ENCODE data around the gene B3GALT6.

Gene B3GALT6

DNA sequence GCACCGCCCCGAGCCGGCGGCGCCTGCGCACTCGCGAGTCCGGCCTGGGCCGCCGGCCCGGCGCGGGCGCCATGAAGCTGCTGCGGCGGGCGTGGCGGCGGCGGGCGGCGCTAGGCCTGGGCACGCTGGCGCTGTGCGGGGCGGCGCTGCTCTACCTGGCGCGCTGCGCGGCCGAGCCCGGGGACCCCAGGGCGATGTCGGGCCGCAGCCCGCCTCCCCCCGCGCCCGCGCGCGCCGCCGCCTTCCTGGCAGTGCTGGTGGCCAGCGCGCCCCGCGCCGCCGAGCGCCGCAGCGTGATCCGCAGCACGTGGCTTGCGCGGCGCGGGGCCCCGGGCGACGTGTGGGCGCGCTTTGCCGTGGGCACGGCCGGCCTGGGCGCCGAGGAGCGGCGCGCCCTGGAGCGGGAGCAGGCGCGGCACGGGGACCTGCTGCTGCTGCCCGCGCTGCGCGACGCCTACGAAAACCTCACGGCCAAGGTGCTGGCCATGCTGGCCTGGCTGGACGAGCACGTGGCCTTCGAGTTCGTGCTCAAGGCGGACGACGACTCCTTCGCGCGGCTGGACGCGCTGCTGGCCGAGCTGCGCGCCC is at the start of gene B3GALT6:
Gene B3GALT6, plus strand, starts transcription at position 30 of the 588 bp plus-strand sequence. Its CDS starts 42 bp downstream, at position 72.
- DNase-seq (ENCODE audit: extremely low read depth, low read depth), result no peak
- peak within 1 kb of the TSS; percentile 96 for H3K4me3 ChIP-seq (replicated peaks; ENCODE audit: low read depth, low read length)
- TF ChIP-seq CTCF (IDR thresholded peaks at IDR 0.05; ENCODE audit: low read depth, low read length, missing control alignments), result no peak

DNA sequence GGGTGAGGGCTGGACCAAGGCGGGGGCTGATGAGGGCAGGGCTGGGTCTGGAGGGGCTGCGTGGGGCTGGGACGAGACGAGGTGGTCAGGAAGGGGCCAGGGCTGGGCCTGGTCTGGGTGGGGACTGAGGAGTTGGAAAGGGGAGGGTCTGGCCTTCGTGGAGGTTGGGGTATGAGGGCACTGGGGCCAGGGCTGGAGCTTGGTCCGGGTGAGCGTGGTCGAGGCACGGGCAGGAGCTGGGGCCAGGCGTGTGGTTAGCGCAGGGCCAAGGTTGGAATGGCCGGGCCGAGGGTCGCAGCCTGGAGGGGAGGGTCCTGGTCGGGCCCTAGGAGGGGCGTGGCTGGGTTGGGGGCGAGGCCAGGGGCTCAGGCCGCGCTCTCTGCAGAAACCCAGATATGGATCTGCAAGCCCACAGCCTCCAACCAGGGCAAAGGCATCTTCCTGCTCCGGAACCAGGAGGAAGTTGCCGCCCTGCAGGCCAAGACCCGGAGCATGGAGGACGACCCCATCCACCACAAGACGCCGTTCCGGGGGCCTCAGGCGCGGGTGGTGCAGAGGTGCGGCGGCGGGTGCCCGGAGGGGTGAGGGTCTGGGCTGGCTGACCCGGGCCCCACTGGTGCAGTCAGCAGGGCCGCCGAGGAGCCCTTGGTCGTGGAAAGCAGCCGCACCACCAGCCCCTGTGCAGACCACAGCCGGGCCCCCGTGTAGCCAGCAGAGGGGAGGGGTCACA is 49.4 kb upstream of the B3GALT6 start:
- no peak for DNase-seq (ENCODE audit: extremely low read depth, low read depth)
- no peak overlapping the region for H3K4me3 ChIP-seq (replicated peaks; ENCODE audit: low read depth, low read length)
- TF ChIP-seq CTCF (IDR thresholded peaks at IDR 0.05; ENCODE audit: low read depth, low read length, missing control alignments), result no peak

DNA sequence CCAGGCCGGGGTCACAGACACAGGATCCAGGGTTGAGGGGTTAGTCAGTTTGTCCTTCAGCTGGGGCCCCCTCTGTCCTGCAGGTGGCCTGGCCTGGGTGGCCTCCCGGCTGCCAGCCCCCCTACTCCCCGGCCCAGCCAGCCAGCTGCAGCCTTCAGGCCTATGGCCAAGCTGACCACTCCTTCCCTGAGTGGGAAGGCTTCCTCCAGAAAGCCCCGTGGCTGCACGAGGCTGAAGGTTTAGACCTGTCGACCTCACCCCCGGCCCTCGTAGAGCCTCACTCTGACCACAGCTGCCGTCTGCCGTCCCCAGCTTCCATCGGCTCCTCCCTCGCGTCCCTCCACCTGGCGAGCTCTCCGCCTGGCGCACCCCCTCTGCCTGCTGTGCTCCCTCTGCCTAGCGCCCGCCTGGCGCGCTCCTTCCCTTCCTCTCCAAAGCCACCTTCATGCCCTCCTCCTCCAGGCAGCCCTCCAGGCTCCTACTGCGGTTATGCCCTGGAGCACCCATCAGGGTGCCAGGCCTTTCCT is 48.8 kb upstream of the B3GALT6 start:
- no peak for TF ChIP-seq CTCF (IDR thresholded peaks at IDR 0.05; ENCODE audit: low read depth, low read length, missing control alignments)
- H3K4me3 ChIP-seq (replicated peaks; ENCODE audit: low read depth, low read length), result no peak overlapping the region
- DNase-seq (ENCODE audit: extremely low read depth, low read depth), result no peak

DNA sequence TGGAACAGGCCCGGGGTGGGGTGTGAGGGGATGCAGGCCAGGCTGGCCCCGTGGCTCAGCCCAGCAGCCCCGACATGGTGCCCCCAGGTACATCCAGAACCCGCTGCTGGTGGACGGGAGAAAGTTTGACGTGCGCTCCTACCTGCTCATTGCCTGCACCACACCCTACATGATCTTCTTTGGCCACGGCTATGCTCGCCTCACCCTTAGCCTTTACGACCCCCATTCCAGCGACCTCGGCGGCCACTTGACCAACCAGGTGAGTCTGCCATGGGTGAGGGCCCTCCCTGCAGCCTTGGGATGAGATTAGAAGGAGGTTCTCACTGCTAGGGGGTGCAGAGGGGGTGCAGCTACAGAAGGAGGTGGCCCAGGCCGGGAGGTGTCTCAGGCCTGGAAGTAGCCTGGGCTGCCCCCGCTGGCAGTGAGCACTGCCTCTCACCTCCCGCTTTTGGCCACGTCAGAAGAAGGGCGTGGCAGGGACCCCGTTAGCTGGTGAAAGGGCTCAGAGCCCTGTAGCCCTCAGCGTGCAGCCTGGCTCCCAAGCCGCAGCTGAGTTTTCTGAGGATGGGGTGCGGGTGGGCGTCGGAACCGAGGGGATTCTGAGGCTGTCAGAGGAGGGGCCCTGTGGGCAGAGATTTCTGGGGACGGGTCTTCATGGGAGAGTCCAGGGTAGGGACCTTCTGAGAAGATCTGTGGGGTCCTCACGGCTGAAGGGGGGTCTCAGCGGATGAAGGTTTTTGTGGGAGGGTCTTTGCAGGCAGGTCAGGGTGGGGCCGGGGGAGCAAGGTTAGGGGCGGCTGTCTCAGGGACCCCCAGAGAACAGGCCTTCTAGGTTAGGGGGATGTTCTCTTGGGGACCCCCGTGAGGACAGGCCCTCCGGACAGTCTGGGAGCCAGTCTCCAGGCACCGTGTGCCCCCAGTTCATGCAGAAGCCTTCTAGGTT is 47.9 kb upstream of the B3GALT6 start:
- no peak for DNase-seq (ENCODE audit: extremely low read depth, low read depth)
- no peak overlapping the region for H3K4me3 ChIP-seq (replicated peaks; ENCODE audit: low read depth, low read length)
- no peak for TF ChIP-seq CTCF (IDR thresholded peaks at IDR 0.05; ENCODE audit: low read depth, low read length, missing control alignments)

DNA sequence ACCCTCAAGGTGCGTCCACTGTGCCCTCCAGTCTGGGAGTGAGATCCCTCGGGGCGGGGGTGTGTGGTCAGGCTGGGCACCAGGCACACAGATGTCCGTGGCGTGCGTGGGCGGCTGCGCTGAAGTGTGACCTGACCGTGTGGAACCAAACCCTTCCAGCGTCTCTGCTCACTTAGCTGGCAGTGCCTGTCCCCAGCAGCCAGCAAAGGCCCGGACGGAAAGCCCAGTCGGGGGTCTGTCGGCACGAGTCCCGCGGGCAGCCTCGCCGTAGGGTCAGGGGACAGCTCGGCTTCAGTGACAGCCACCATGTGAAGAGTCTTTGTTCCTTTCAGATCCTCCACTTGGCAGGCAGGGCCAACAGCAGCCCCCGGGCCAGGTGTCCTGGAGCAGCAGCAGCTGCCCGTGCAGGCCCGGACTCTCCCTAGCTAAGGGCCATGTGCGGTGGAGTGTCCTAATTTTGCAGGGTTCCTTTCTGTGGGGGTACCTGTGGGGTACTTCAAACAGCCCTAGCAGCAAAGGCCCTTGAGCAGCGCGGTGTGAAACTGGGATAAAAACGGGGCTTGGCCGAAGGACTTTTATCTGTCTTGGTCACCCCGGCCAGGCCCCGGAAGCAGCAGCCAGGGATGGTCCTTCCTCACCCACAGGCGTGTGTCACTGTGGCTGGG is 46.8 kb upstream of the B3GALT6 start:
- H3K4me3 ChIP-seq (replicated peaks; ENCODE audit: low read depth, low read length), result no peak overlapping the region
- DNase-seq (ENCODE audit: extremely low read depth, low read depth), result no peak
- no peak for TF ChIP-seq CTCF (IDR thresholded peaks at IDR 0.05; ENCODE audit: low read depth, low read length, missing control alignments)

DNA sequence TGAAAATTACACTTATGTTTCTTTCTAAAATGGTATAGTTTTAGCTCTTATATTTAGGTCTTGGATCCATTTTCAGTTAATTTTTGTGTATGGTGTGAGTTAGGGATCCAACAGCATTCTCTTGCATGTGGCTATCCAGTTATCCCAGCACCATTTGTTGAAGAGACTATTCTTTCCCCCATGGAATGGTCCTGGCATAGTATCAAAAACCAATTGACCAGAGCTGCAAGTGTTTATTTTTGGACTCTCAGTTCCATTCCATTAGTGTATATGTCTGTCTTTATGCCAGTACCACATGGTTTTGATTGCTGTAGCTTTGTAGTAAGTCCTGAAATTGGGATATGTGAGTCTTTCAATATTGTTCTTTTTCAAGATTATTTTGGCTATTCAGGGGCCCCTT is 44.1 kb upstream of the B3GALT6 start:
- H3K4me3 ChIP-seq (replicated peaks; ENCODE audit: low read depth, low read length), result no peak overlapping the region
- no peak for TF ChIP-seq CTCF (IDR thresholded peaks at IDR 0.05; ENCODE audit: low read depth, low read length, missing control alignments)
- DNase-seq (ENCODE audit: extremely low read depth, low read depth), result peak; percentile 24

Data from HFF-Myc (cell line).